SK-N-SH (cell line): Measurements from ENCODE around the gene SLC2A1. TPM values are rescaled to one million over a fixed set of nuclear protein-coding genes. Genes with fewer than 3 reads are reported as not detected.

Experiments used
- CTCF ChIA-PET: fragments of 300-600, 350-600 bp; formaldehyde crosslinking; extraction: SDS; loops from one replicate; lab custom pipeline; 2021; lab: Yijun Ruan, JAX
- POLR2A ChIA-PET: fragments of 350-600 bp; sonication (Branson Sonifier 250); formaldehyde crosslinking; extraction: SDS; loops from one replicate; lab custom pipeline; 2020; ENCODE audit warnings: antibody characterized with exemption, inconsistent platforms; lab: Yijun Ruan, JAX
- DNase-seq: peaks from one replicate; pipeline ENCODE4 v3.0.0; 2012
- H2AFZ ChIP-seq: fragments of 200-600 bp; sonication (generic); 2 replicates; pipeline ENCODE4 v1.8.1; 2016; ENCODE audit warnings: antibody characterized with exemption, mild to moderate bottlenecking, low read depth
- H3F3A ChIP-seq: fragments of 200-600 bp; sonication (generic); replicated peaks from 2 replicates; pipeline ENCODE3; 2016; ENCODE audit warnings: antibody characterized with exemption, mild to moderate bottlenecking; ENCODE audit not compliant: insufficient read depth
- H3K27ac ChIP-seq, 2 experiments: fragments of 200-500 bp in 1 of 2; fragments of 200-600 bp in 1 of 2; sonication (Bioruptor generic) in 1 of 2; sonication (generic), shearing (Covaris generic) in 1 of 2; 2 replicates each; pipeline versions ENCODE4 v1.5.1 to v1.6.1; 2014 to 2016; ENCODE audit warnings: low read depth in 2 of 2, inconsistent platforms in 1 of 2, low read length in 1 of 2, mild to moderate bottlenecking in 1 of 2, mixed read lengths in 1 of 2
- H3K27me3 ChIP-seq: fragments of 200-600 bp; sonication (generic), shearing (Covaris generic); 2 replicates; pipeline ENCODE4 v1.6.1; 2016; ENCODE audit warnings: mixed run types; ENCODE audit not compliant: insufficient read depth
- H3K36me3 ChIP-seq, 2 experiments: fragments of 200-500 bp in 1 of 2; fragments of 200-600 bp in 1 of 2; sonication (Bioruptor generic) in 1 of 2; sonication (generic) in 1 of 2; replicated peaks in 1 of 2; 2 replicates each; pipeline versions ENCODE3 to v1.5.1; 2014 to 2016; ENCODE audit warnings: low read length in 1 of 2, mild to moderate bottlenecking in 1 of 2; ENCODE audit not compliant: insufficient read depth in 2 of 2, control insufficient read depth in 1 of 2
- H3K4me1 ChIP-seq, 2 experiments: fragments of 200-500 bp in 1 of 2; fragments of 200-600 bp in 1 of 2; sonication (Bioruptor generic) in 1 of 2; sonication (generic), shearing (Covaris generic) in 1 of 2; 2 replicates each; pipeline versions ENCODE4 v1.5.1 to v1.6.1; 2014 to 2016; ENCODE audit warnings: low read depth in 1 of 2, low read length in 1 of 2, mixed run types in 1 of 2; ENCODE audit not compliant: insufficient read depth in 2 of 2, control insufficient read depth in 1 of 2
- H3K4me2 ChIP-seq: fragments of 200-600 bp; sonication (generic), shearing (Covaris generic); 2 replicates; pipeline ENCODE4 v1.6.1; 2017; ENCODE audit warnings: mixed run types
- H3K4me3 ChIP-seq, 2 experiments: fragments of 200-500 bp in 1 of 2; fragments of 200-600 bp in 1 of 2; sonication (Bioruptor generic) in 1 of 2; sonication (generic), shearing (Covaris generic) in 1 of 2; 2 replicates each; pipeline versions ENCODE4 v1.5.1 to v1.8.1; 2014 to 2016; ENCODE audit warnings: low read depth in 2 of 2, inconsistent platforms in 1 of 2, low read length in 1 of 2, mild to moderate bottlenecking in 1 of 2, mixed read lengths in 1 of 2, moderate library complexity in 1 of 2
- H3K79me2 ChIP-seq: fragments of 200-600 bp; sonication (generic); 2 replicates; pipeline ENCODE4 v1.8.1; 2017; ENCODE audit warnings: mild to moderate bottlenecking; ENCODE audit not compliant: insufficient read depth
- H3K9ac ChIP-seq: fragments of 200-600 bp; sonication (generic); 2 replicates; pipeline ENCODE4 v1.6.1; 2017; ENCODE audit warnings: mixed run types
- H3K9me2 ChIP-seq: fragments of 200-600 bp; sonication (generic); 2 replicates; pipeline ENCODE4 v1.6.1; 2017; ENCODE audit warnings: mixed run types
- H3K9me3 ChIP-seq: fragments of 200-600 bp; sonication (generic); 2 replicates; pipeline ENCODE4 v1.6.1; 2017; ENCODE audit warnings: mixed run types, mild to moderate bottlenecking, moderate library complexity
- H4K20me1 ChIP-seq: fragments of 200-600 bp; sonication (generic); 2 replicates; pipeline ENCODE4 v1.6.1; 2017; ENCODE audit warnings: mild to moderate bottlenecking, mixed run types; ENCODE audit not compliant: insufficient read depth
- CHD2 ChIP-seq: fragments of 150-350 bp; IDR thresholded peaks from 2 replicates; pipeline ENCODE4 v1.6.1; 2018; ENCODE audit warnings: low read length; ENCODE audit not compliant: partially characterized antibody
- CTCF ChIP-seq: fragments of 200-600 bp; sonication (generic); IDR thresholded peaks from 2 replicates; pipeline ENCODE4 v1.6.1; 2017; ENCODE audit warnings: antibody characterized with exemption, mild to moderate bottlenecking, moderate library complexity
- EP300 ChIP-seq, 2 experiments: IDR thresholded peaks; 2 replicates each; pipeline versions ENCODE4 v1.4.0 to v1.6.1; 2012; ENCODE audit warnings: borderline replicate concordance in 1 of 2, low read depth in 1 of 2, low read length in 1 of 2
- EZH2phosphoT487 ChIP-seq: fragments of 200-600 bp; sonication (generic); IDR thresholded peaks from 2 replicates; pipeline ENCODE4 v1.6.1; 2017; ENCODE audit warnings: low read depth, mixed run types, mild to moderate bottlenecking, antibody characterized with exemption, moderate library complexity, borderline replicate concordance
- FOSL2 ChIP-seq: IDR thresholded peaks from 2 replicates; pipeline ENCODE4 v1.4.0; 2012; ENCODE audit warnings: low read depth, mild to moderate bottlenecking, moderate library complexity, borderline replicate concordance
- FOXJ3 ChIP-seq: sonication (generic); formaldehyde crosslinking; IDR thresholded peaks from 2 replicates; pipeline ENCODE4 v1.5.1; 2020; ENCODE audit warnings: mild to moderate bottlenecking, missing genetic modification reagents
- GABPA ChIP-seq: IDR thresholded peaks from 2 replicates; pipeline ENCODE4 v1.4.0; 2012; ENCODE audit warnings: low read depth, mild to moderate bottlenecking
- IRF3 ChIP-seq: fragments of 150-350 bp; IDR thresholded peaks from 2 replicates; pipeline ENCODE4 v1.6.1; 2016; ENCODE audit warnings: mild to moderate bottlenecking, low read depth, low read length
- JUND ChIP-seq: IDR thresholded peaks from 2 replicates; pipeline ENCODE4 v1.4.0; 2012
- MXI1 ChIP-seq: IDR thresholded peaks from 2 replicates; pipeline ENCODE4 v1.6.1; 2012; ENCODE audit warnings: mild to moderate bottlenecking, low read depth, low read length, improper control_type of control experiment
- NRF1 ChIP-seq: IDR thresholded peaks from 2 replicates; pipeline ENCODE4 v1.6.1; 2012; ENCODE audit warnings: low read depth, mild to moderate bottlenecking, low read length
- RFX5 ChIP-seq: IDR thresholded peaks from 2 replicates; pipeline ENCODE4 v1.6.1; 2012; ENCODE audit warnings: mild to moderate bottlenecking, improper control_type of control experiment, low read length
- RXRA ChIP-seq: IDR thresholded peaks from 2 replicates; pipeline ENCODE4 v1.4.0; 2012; ENCODE audit warnings: low read depth, mild to moderate bottlenecking, borderline replicate concordance
- SIN3A ChIP-seq: IDR thresholded peaks from 2 replicates; pipeline ENCODE4 v1.6.1; 2012; ENCODE audit warnings: low read depth, mild to moderate bottlenecking, low read length, moderate library complexity, borderline replicate concordance
- TAF1 ChIP-seq: IDR thresholded peaks from 2 replicates; pipeline ENCODE4 v1.6.1; 2012; ENCODE audit warnings: low read depth, mild to moderate bottlenecking, low read length, moderate library complexity, borderline replicate concordance
- TCF12 ChIP-seq: IDR thresholded peaks from 2 replicates; pipeline ENCODE4 v1.4.0; 2012
- TEAD4 ChIP-seq: IDR thresholded peaks from 2 replicates; pipeline ENCODE4 v1.4.0; 2012; ENCODE audit warnings: mild to moderate bottlenecking, borderline replicate concordance; ENCODE audit not compliant: insufficient read depth
- USF1 ChIP-seq: IDR thresholded peaks from 2 replicates; pipeline ENCODE4 v1.4.0; 2012; ENCODE audit warnings: low read depth, borderline replicate concordance
- USF2 ChIP-seq: fragments of 150-350 bp; IDR thresholded peaks from 2 replicates; pipeline ENCODE4 v1.6.1; 2017; ENCODE audit warnings: antibody characterized with exemption, low read length, low read depth, borderline replicate concordance
- ZBTB33 ChIP-seq: IDR thresholded peaks from 2 replicates; pipeline ENCODE4 v1.4.0; 2012; ENCODE audit warnings: low read depth, borderline replicate concordance
- WGBS: methylation state at CpG from one replicate; pipeline ENCODE4 v1.1.6; 2017; ENCODE audit warnings: low lambda C conversion rate; 5-methylcytosine and 5-hydroxymethylcytosine counted together
- polyA plus RNA-seq, 3 experiments: library from polyadenylated mRNA; depleted of rRNA; stranded (reverse); fragments of >200 nt; gene quantifications; 2 replicates each; pipeline ENCODE4 v1.2.3, GENCODE V29; 2012

Gene SLC2A1
- polyA plus RNA-seq, 1 of the 3 experiments (the other 2 are of a cell fraction) = 63.8 TPM

GRCh38 chr1:42958488-42959319 lies at the start of gene SLC2A1 (continued):
- no peak for TF ChIP-seq USF2
- 0 out of 2 replicates have a peak, but pooled peaks have one; percentile 27 for TF ChIP-seq FOXJ3 (CRISPR knock-in tag)
- TF ChIP-seq GABPA = no peak
- 0 out of 4 replicates have a peak, but pooled peaks of 1 of the 2 experiments have one; percentile 38 for TF ChIP-seq EP300 (IDR thresholded peaks at IDR 0.05; ENCODE audit: borderline replicate concordance in 1 of 2, low read depth in 1 of 2, low read length in 1 of 2)
- TF ChIP-seq RXRA = no peak
- TF ChIP-seq CTCF = no peak
- no peak for TF ChIP-seq TCF12
- TF ChIP-seq CHD2 = no peak
- TF ChIP-seq IRF3 = no peak
- TF ChIP-seq, all 33 proteins: peak for 12

- Histone ChIP-seq H3K9me3 (no peaks in the 10 kb centered on the region), H2AFZ (no peak overlapping the region), H3K9ac (no peak overlapping the region), H3K4me1 (peaks cover 0 to 22% of the 10 kb centered on the region in 2 experiments; a peak in 2 of 4 replicates), H3K79me2 (no peaks in the 10 kb centered on the region), H3F3A (no peaks in the 10 kb centered on the region), H3K27me3 (no peaks in the 10 kb centered on the region), H3K4me3 (no peak overlapping the region), H3K9me2 (no peaks in the 10 kb centered on the region), H3K27ac (no peak overlapping the region), H4K20me1 (no peaks in the 10 kb centered on the region), H3K4me2 (no peak overlapping the region), H3K36me3 (no peaks in the 10 kb centered on the region)
- whole genome bisulfite sequencing = 91% methylated on average over 21 of the region's 49 CpGs
- no peak for DNase-seq
- CTCF ChIA-PET = interaction anchor here (1.0 to 1.3 kb wide), 2 partner anchors 20 to 66 kb away, joined by 3 read pairs; no protein-coding TSS in a partner anchor
- POLR2A ChIA-PET = interaction anchor here (0.7 kb wide), 1 partner anchor 34 kb away, joined by 4 read pairs; no protein-coding TSS in a partner anchor
- no peak for TF ChIP-seq ZBTB33
- TF ChIP-seq GABPA = no peak
- no peak for TF ChIP-seq JUND
- no peak for TF ChIP-seq TEAD4
- no peak for TF ChIP-seq EZH2phosphoT487
- no peak for TF ChIP-seq USF2
- no peak for TF ChIP-seq NRF1
- TF ChIP-seq USF1 = no peak
- TF ChIP-seq SIN3A = no peak
- no peak for TF ChIP-seq FOSL2
- no peak for TF ChIP-seq TAF1
- TF ChIP-seq FOXJ3 (CRISPR knock-in tag) = no peak
- TF ChIP-seq RFX5 = no peak
- no peak for TF ChIP-seq MXI1
Observed at GRCh38 chr1:43007377-43008114, 48.9 kb upstream of the SLC2A1 start.
